Trophoblast cell (in vitro differentiated cells and primary cell): ENCODE results near the gene AGBL4.

ENCODE experiments used
- DNase-seq, 2 donors: peaks; one replicate each; pipeline ENCODE4 v3.0.0-alpha.2; 2016
- H2AFZ ChIP-seq: 2 replicates; pipeline ENCODE4 v1.6.1; 2013; ENCODE audit warnings: low read length, moderate library complexity, mild to moderate bottlenecking; ENCODE audit not compliant: insufficient read depth, poor library complexity
- H2AK5ac ChIP-seq: 2 replicates; pipeline ENCODE4 v1.6.1; 2013; ENCODE audit warnings: mild to moderate bottlenecking, low read length
- H2BK120ac ChIP-seq: 2 replicates; pipeline ENCODE4 v1.6.1; 2013; ENCODE audit warnings: low read length, mild to moderate bottlenecking, moderate library complexity; ENCODE audit not compliant: insufficient read depth, poor library complexity
- H2BK12ac ChIP-seq: 2 replicates; pipeline ENCODE4 v1.6.1; 2013; ENCODE audit warnings: mild to moderate bottlenecking, low read length, moderate library complexity
- H2BK5ac ChIP-seq: 2 replicates; pipeline ENCODE4 v1.6.1; 2013; ENCODE audit warnings: low read length, low read depth, moderate library complexity, mild to moderate bottlenecking; ENCODE audit not compliant: poor library complexity
- H3K14ac ChIP-seq: 2 replicates; pipeline ENCODE4 v1.6.1; 2013; ENCODE audit warnings: mild to moderate bottlenecking, low read length
- H3K18ac ChIP-seq: 2 replicates; pipeline ENCODE4 v1.6.1; 2013; ENCODE audit warnings: mild to moderate bottlenecking, low read length
- H3K23ac ChIP-seq: 2 replicates; pipeline ENCODE4 v1.6.1; 2013; ENCODE audit warnings: low read length
- H3K27ac ChIP-seq: 2 replicates; pipeline ENCODE4 v1.5.1; 2013; ENCODE audit warnings: low read depth, mild to moderate bottlenecking, inconsistent platforms, low read length, moderate library complexity
- H3K27me3 ChIP-seq: 2 replicates; pipeline ENCODE4 v1.6.1; 2013; ENCODE audit warnings: inconsistent platforms, mild to moderate bottlenecking, low read length, moderate library complexity; ENCODE audit not compliant: insufficient read depth
- H3K36me3 ChIP-seq, 2 experiments: 1 replicate in 1 of 2; 2 replicates in 1 of 2; pipeline ENCODE4 v1.6.1; 2013; ENCODE audit warnings: low read length in 2 of 2, mild to moderate bottlenecking in 2 of 2, moderate library complexity in 1 of 2; ENCODE audit not compliant: insufficient read depth in 2 of 2, control insufficient read depth in 1 of 2
- H3K4ac ChIP-seq: 2 replicates; pipeline ENCODE4 v1.6.1; 2013; ENCODE audit warnings: low read depth, mild to moderate bottlenecking, low read length, moderate library complexity
- H3K4me1 ChIP-seq, 2 experiments: 1 replicate in 1 of 2; 2 replicates in 1 of 2; pipeline ENCODE4 v1.6.1; 2013; ENCODE audit warnings: low read length in 2 of 2, mild to moderate bottlenecking in 2 of 2, moderate library complexity in 1 of 2; ENCODE audit not compliant: insufficient read depth in 2 of 2, control insufficient read depth in 1 of 2
- H3K4me2 ChIP-seq: 2 replicates; pipeline ENCODE4 v1.6.1; 2013; ENCODE audit warnings: inconsistent platforms, mild to moderate bottlenecking, low read length, moderate library complexity
- H3K4me3 ChIP-seq: 2 replicates; pipeline ENCODE4 v1.5.1; 2013; ENCODE audit warnings: mild to moderate bottlenecking, low read depth, low read length, inconsistent platforms
- H3K79me1 ChIP-seq: one replicate; pipeline ENCODE4 v1.6.1; 2013; ENCODE audit warnings: low read length
- H3K79me2 ChIP-seq: 2 replicates; pipeline ENCODE4 v1.6.1; 2013; ENCODE audit warnings: low read length, mild to moderate bottlenecking; ENCODE audit not compliant: control insufficient read depth, insufficient read depth, poor library complexity
- H3K9ac ChIP-seq: 2 replicates; pipeline ENCODE4 v1.6.1; 2013; ENCODE audit warnings: mild to moderate bottlenecking, low read length
- H3K9me3 ChIP-seq: 2 replicates; pipeline ENCODE4 v1.6.1; 2013; ENCODE audit warnings: low read depth, mild to moderate bottlenecking, control low read depth, inconsistent platforms, low read length; ENCODE audit not compliant: insufficient read depth
- H4K12ac ChIP-seq: 2 replicates; pipeline ENCODE4 v1.6.1; 2013; ENCODE audit warnings: low read depth, mild to moderate bottlenecking, low read length, moderate library complexity
- H4K8ac ChIP-seq: 2 replicates; pipeline ENCODE4 v1.6.1; 2013; ENCODE audit warnings: low read depth, mild to moderate bottlenecking, low read length, moderate library complexity
- H4K91ac ChIP-seq: one replicate; pipeline ENCODE4 v1.6.1; 2013; ENCODE audit warnings: low read depth, mild to moderate bottlenecking, low read length, moderate library complexity
- WGBS: extraction: QIAGEN DNeasy Blood & Tissue Kit; methylation state at CpG from one replicate; pipeline ENCODE4 v1.1.7; 2013; ENCODE audit warnings: missing lambda C conversion rate; ENCODE audit not compliant: insufficient read length, insufficient coverage; ENCODE audit errors: extremely low coverage; 5-methylcytosine and 5-hydroxymethylcytosine counted together

AGBL4 gene

DNA sequence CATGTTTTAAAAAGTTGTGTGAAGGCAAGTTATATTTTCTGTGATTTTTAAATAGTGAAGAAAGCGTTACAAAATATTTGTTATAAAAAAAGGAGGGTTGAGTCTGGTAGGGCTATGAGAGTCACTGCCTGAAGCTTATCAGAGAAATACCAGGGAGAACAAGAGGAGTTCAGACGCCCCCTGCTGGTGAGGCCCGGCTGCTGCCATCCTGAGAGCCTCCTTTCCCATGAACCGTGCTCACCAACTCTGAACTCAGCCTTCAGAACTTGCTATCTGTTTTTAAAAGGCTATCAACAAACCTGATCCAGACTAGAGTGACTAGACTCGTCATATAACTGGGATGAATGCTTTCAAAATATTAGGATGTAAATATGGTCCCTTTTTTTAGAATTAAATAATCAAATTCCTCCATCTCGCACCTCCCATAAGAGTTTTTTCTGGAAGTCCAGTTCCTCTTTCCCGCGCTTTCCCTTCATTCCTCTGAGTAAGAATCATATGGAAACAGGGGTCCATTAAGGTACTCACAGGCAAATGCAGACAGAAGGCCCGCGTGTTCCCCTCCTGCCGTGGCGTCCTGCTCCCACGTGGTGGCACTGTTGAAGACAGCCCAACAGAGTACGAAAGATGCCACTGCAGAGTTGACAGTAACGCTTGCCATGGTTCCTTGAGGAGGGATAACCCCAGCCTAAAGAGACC lies 1525.5 kb downstream of the AGBL4 start:
- no peak overlapping the region for H3K4ac ChIP-seq
- H3K4me1 ChIP-seq: no peaks in the 10 kb centered on the region
- H4K91ac ChIP-seq: no peak overlapping the region
- H3K36me3 ChIP-seq: no peaks in the 10 kb centered on the region
- H3K9me3 ChIP-seq: no peaks in the 10 kb centered on the region
- no peak overlapping the region for H3K4me2 ChIP-seq
- H2BK5ac ChIP-seq: no peak overlapping the region
- no peak overlapping the region for H4K12ac ChIP-seq
- no peak overlapping the region for H3K14ac ChIP-seq
- H3K23ac ChIP-seq: no peak overlapping the region
- no peak overlapping the region for H3K4me3 ChIP-seq
- H3K79me2 ChIP-seq: no peaks in the 10 kb centered on the region
- no peak overlapping the region for H2AK5ac ChIP-seq
- H2AFZ ChIP-seq: no peak overlapping the region
- H4K8ac ChIP-seq: no peak overlapping the region
- no peak overlapping the region for H2BK12ac ChIP-seq
- WGBS: no CpG with 5 or more reads among the region's 15 CpGs
- H3K27ac ChIP-seq: no peak overlapping the region
- no peak overlapping the region for H3K18ac ChIP-seq
- no peak overlapping the region for H3K9ac ChIP-seq
- H2BK120ac ChIP-seq: no peak overlapping the region
- no peaks in the 10 kb centered on the region for H3K79me1 ChIP-seq
- peak; percentile 72 to 77 for DNase-seq
- no peaks in the 10 kb centered on the region for H3K27me3 ChIP-seq

DNA sequence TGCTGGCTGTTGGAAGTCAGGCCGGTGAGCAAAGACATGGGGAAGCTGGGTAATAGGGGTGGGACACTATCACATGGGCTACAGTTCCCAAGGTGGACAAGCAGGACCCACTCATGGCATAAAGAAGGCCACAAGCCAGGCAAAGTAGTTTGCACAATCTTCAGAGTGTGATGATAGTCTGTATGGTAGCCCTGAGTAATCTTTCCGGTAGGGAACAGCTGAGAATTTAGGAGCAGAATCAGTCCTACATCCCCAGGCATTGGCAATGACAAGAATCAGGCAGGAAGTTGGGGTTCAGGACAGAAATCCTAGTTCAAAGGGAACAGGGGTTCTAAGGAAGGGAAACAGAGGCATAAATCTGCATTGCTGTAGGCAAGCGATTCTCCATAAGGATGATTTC lies 1527.8 kb downstream of the AGBL4 start:
- no peak overlapping the region for H4K8ac ChIP-seq
- H3K4me3 ChIP-seq: no peak overlapping the region
- H4K12ac ChIP-seq: no peak overlapping the region
- H3K14ac ChIP-seq: no peak overlapping the region
- H3K27me3 ChIP-seq: no peaks in the 10 kb centered on the region
- H2BK5ac ChIP-seq: no peak overlapping the region
- no peak overlapping the region for H3K4me2 ChIP-seq
- H3K9me3 ChIP-seq: no peaks in the 10 kb centered on the region
- H3K18ac ChIP-seq: no peak overlapping the region
- H3K27ac ChIP-seq: no peak overlapping the region
- no peak overlapping the region for H3K9ac ChIP-seq
- H2AFZ ChIP-seq: no peak overlapping the region
- WGBS: no CpG with 5 or more reads among the region's 3 CpGs
- no peak overlapping the region for H2AK5ac ChIP-seq
- no peak overlapping the region for H3K23ac ChIP-seq
- H2BK12ac ChIP-seq: no peak overlapping the region
- H2BK120ac ChIP-seq: no peak overlapping the region
- H3K36me3 ChIP-seq: no peaks in the 10 kb centered on the region
- H3K79me1 ChIP-seq: no peaks in the 10 kb centered on the region
- DNase-seq: no peak
- H4K91ac ChIP-seq: no peak overlapping the region
- no peaks in the 10 kb centered on the region for H3K4me1 ChIP-seq
- H3K4ac ChIP-seq: no peak overlapping the region
- H3K79me2 ChIP-seq: no peaks in the 10 kb centered on the region

DNA sequence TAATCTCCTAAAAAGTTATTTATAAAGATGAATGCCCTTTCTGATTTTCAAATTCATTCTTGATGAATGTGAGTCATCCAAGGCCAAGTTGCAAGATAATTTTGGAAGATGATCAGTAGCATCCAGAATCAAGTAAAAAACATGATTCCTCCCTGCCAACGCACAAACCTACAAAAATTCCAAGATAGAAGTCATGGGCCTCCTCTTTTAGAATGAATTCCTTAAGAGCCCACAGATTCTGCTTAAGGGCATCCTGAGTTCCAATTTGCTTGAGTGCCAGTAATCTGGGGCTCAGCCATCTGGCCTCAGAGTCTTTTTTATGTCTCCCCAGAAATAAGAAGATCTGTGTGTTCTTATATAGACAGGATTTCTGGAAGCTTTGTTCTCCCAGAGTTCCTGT lies 1528.6 kb downstream of the AGBL4 start:
- Histone ChIP-seq H2BK12ac (no peak overlapping the region), H3K4me3 (no peak overlapping the region), H3K23ac (no peak overlapping the region), H3K4me2 (no peak overlapping the region), H4K91ac (no peak overlapping the region), H3K9ac (no peak overlapping the region), H3K79me2 (no peaks in the 10 kb centered on the region), H3K14ac (no peak overlapping the region), H4K12ac (no peak overlapping the region), H2AFZ (no peak overlapping the region), H3K18ac (no peak overlapping the region), H3K36me3 (no peaks in the 10 kb centered on the region), H2BK5ac (no peak overlapping the region), H3K9me3 (no peaks in the 10 kb centered on the region), H2AK5ac (no peak overlapping the region), H3K27me3 (no peaks in the 10 kb centered on the region), H4K8ac (no peak overlapping the region), H3K4ac (no peak overlapping the region), H2BK120ac (no peak overlapping the region), H3K4me1 (no peaks in the 10 kb centered on the region), H3K27ac (no peak overlapping the region), H3K79me1 (no peaks in the 10 kb centered on the region)
- no CpG with 5 or more reads among the region's 1 CpG for WGBS
- DNase-seq: no peak

DNA sequence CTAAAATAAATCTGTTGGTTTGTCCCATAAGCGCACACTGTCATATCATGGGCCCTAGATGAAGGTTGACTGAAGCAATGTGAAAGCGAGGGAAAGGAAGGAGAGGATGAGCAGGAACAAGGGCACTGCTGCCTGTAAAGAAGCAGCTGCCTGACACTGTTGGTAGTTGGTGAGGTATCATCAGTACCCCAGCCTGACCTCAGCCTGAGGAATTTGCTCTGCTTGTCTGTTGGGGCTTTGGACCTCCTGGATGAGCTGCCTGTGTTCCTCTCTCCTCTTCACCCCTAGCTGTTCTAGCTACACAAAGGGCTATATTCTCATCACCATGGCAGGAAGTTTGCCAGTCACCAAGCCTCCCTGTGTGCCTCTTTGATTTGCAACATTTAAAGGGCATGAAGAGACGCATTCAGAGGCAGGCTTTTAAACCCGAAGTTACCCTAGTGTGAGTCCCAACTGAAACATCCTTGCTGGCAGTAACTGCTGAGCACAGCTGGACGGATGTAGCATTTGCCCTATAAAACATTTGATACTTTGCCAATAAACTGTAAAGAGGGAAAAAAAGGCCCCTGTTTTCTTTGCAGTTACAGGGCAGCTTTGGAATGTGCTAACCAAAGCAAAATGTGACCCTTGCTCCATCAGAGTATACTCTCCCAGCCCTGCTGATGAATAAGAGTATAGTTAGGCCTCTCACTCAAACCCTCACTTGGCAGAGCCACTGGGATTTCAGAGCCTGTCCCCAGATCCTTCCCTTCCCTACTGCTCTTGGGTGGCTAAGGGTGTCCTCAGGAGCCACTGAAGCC lies 1529.6 kb downstream of the AGBL4 start:
- H3K23ac ChIP-seq: no peak overlapping the region
- H3K79me1 ChIP-seq: no peaks in the 10 kb centered on the region
- no peak overlapping the region for H3K9ac ChIP-seq
- no peaks in the 10 kb centered on the region for H3K79me2 ChIP-seq
- no peak overlapping the region for H3K4me2 ChIP-seq
- peak overlapping the region; percentile 13 for H3K4me3 ChIP-seq
- no peak overlapping the region for H4K8ac ChIP-seq
- H3K14ac ChIP-seq: no peak overlapping the region
- no peak overlapping the region for H3K4ac ChIP-seq
- no peak overlapping the region for H2AFZ ChIP-seq
- H3K4me1 ChIP-seq: no peaks in the 10 kb centered on the region
- no peak for DNase-seq
- no peak overlapping the region for H3K27ac ChIP-seq
- H2BK120ac ChIP-seq: no peak overlapping the region
- H4K91ac ChIP-seq: no peak overlapping the region
- no CpG with 5 or more reads among the region's 5 CpGs for WGBS
- no peak overlapping the region for H4K12ac ChIP-seq
- H2BK5ac ChIP-seq: no peak overlapping the region
- H3K9me3 ChIP-seq: no peaks in the 10 kb centered on the region
- no peak overlapping the region for H2AK5ac ChIP-seq
- H2BK12ac ChIP-seq: no peak overlapping the region
- no peaks in the 10 kb centered on the region for H3K36me3 ChIP-seq
- no peaks in the 10 kb centered on the region for H3K27me3 ChIP-seq
- H3K18ac ChIP-seq: no peak overlapping the region
